Measurements from ENCODE around the gene OLFML3.
"Not testable (repeated sequence)": the region's sequence is repeated elsewhere in the genome, so short reads cannot be mapped to it uniquely, and the experiment has no call there.

OLFML3 gene

GRCh38 chr1:114002492-114003239 is 23.4 kb downstream of the OLFML3 start:
- Histone ChIP-seq H3K36me3 (ENCODE audit: control insufficient read depth, insufficient read depth, low read length) (no peaks in the 10 kb centered on the region), H3K27me3 (replicated peaks; ENCODE audit: control insufficient read depth, insufficient read depth, low read length) (no peaks in the 10 kb centered on the region), H3K4me3 (replicated peaks; ENCODE audit: low read depth, low read length) (no peak overlapping the region)
- DNase-seq (ENCODE audit: extremely low read depth, insufficient read length) = no peak
- TF ChIP-seq CTCF (IDR thresholded peaks at IDR 0.05; ENCODE audit: insufficient read depth, low read length, poor library complexity, severe bottlenecking) = no peak

GRCh38 chr1:114003431-114003830 is 24.2 kb downstream of the OLFML3 start:
- no peak for TF ChIP-seq CTCF (IDR thresholded peaks at IDR 0.05; ENCODE audit: insufficient read depth, low read length, poor library complexity, severe bottlenecking)
- Histone ChIP-seq H3K4me3 (replicated peaks; ENCODE audit: low read depth, low read length) (no peak overlapping the region), H3K36me3 (ENCODE audit: control insufficient read depth, insufficient read depth, low read length) (no peaks in the 10 kb centered on the region), H3K27me3 (replicated peaks; ENCODE audit: control insufficient read depth, insufficient read depth, low read length) (no peaks in the 10 kb centered on the region)
- no peak for DNase-seq (ENCODE audit: extremely low read depth, insufficient read length)

- H3K4me3 ChIP-seq (replicated peaks; ENCODE audit: low read depth, low read length); H3K36me3 ChIP-seq (ENCODE audit: control insufficient read depth, insufficient read depth, low read length); DNase-seq (ENCODE audit: extremely low read depth, insufficient read length); H3K27me3 ChIP-seq (replicated peaks; ENCODE audit: control insufficient read depth, insufficient read depth, low read length): not testable (repeated sequence)
Measured at GRCh38 chr1:114006825-114007224, 27.6 kb downstream of the OLFML3 start.

- H3K4me3 ChIP-seq (replicated peaks; ENCODE audit: low read depth, low read length) = no peak overlapping the region
- no peaks in the 10 kb centered on the region for H3K27me3 ChIP-seq (replicated peaks; ENCODE audit: control insufficient read depth, insufficient read depth, low read length)
- TF ChIP-seq CTCF (IDR thresholded peaks at IDR 0.05; ENCODE audit: insufficient read depth, low read length, poor library complexity, severe bottlenecking) = no peak
- DNase-seq (ENCODE audit: extremely low read depth, insufficient read length) = no peak
- H3K36me3 ChIP-seq (ENCODE audit: control insufficient read depth, insufficient read depth, low read length) = no peaks in the 10 kb centered on the region
Measured at GRCh38 chr1:114008480-114008941, 29.2 kb downstream of the OLFML3 start.

- no peaks in the 10 kb centered on the region for H3K36me3 ChIP-seq (ENCODE audit: control insufficient read depth, insufficient read depth, low read length)
- H3K4me3 ChIP-seq (replicated peaks; ENCODE audit: low read depth, low read length) = no peak overlapping the region
- no peak for TF ChIP-seq CTCF (IDR thresholded peaks at IDR 0.05; ENCODE audit: insufficient read depth, low read length, poor library complexity, severe bottlenecking)
- no peaks in the 10 kb centered on the region for H3K27me3 ChIP-seq (replicated peaks; ENCODE audit: control insufficient read depth, insufficient read depth, low read length)
- no peak for DNase-seq (ENCODE audit: extremely low read depth, insufficient read length)
Measured at GRCh38 chr1:114008993-114009392, 29.7 kb downstream of the OLFML3 start.

GRCh38 chr1:114009393-114009792 is 30.1 kb downstream of the OLFML3 start:
- TF ChIP-seq CTCF (IDR thresholded peaks at IDR 0.05; ENCODE audit: insufficient read depth, low read length, poor library complexity, severe bottlenecking) = no peak
- DNase-seq (ENCODE audit: extremely low read depth, insufficient read length) = no peak
- no peaks in the 10 kb centered on the region for H3K36me3 ChIP-seq (ENCODE audit: control insufficient read depth, insufficient read depth, low read length)
- no peak overlapping the region for H3K4me3 ChIP-seq (replicated peaks; ENCODE audit: low read depth, low read length)
- H3K27me3 ChIP-seq (replicated peaks; ENCODE audit: control insufficient read depth, insufficient read depth, low read length) = no peaks in the 10 kb centered on the region

All from GM06990 (cell line).